H7 (cell line): ENCODE results near the gene ZNF512. TPM values are rescaled to one million over a fixed set of nuclear protein-coding genes. Genes with fewer than 3 reads are reported as not detected.
A peak's percentile ranks its signal among the peaks of the same experiment; 100 is the strongest.
"Not testable (repeated sequence)": the region's sequence is repeated elsewhere in the genome, so short reads cannot be mapped to it uniquely, and the experiment has no call there.

Experiments used
- DNase-seq: peaks from one replicate; pipeline ENCODE4 v3.0.0; 2012
- H3K27me3 ChIP-seq: 2 replicates; pipeline ENCODE4 v1.6.0; 2011; ENCODE audit warnings: mild to moderate bottlenecking, low read length; ENCODE audit not compliant: control insufficient read depth, insufficient read depth
- H3K36me3 ChIP-seq: replicated peaks from 2 replicates; pipeline ENCODE4 v1.5.1; 2011; ENCODE audit warnings: low read length; ENCODE audit not compliant: control insufficient read depth, insufficient read depth
- H3K4me3 ChIP-seq: 2 replicates; pipeline ENCODE4 v1.5.1; 2011; ENCODE audit warnings: low read depth, mild to moderate bottlenecking, control low read depth, low read length, moderate library complexity; ENCODE audit not compliant: insufficient read depth
- total RNA-seq: library from RNA; depleted of rRNA; stranded (reverse); fragments of >200 nt; shearing (Covaris generic); gene quantifications from 2 replicates; pipeline ENCODE4 v1.2.3, GENCODE V29; 2014; rRNA removed

The ZNF512 gene
- 33.4 and 37.6 TPM in 2 replicates for total RNA-seq

DNA sequence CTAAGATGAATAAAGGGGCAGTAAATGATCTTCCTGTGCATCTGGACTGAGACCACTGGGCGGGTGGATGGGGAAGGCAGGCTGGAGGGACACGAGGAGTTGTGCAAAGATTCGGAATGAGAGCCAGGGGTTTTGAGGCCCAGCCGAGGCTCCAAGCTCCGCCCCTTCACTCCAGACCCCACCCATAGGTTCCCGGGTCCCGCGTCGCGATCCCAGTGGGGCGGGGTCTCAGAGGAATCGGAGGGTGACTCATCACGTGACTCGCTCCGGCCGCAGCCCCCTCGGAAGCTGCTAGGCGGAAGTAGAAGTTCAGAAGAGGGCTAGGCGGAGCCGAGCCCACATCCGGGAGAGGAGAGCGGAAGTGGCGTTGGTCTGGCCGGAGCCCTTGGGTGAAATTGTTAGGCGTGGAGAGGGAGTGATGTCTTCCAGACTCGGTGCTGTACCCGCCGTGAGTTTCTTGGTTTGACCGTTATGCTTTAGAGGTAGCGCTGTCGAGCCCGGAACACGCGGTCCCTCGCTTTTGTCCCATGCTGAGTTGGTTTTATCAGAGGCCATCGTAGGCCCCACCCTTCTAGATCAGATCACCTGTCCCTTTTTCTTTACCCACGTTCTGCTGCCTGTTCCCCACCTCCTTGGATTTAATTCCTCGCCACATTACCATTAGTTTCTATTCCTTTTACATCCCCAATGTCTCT lies at the start of gene ZNF512:
ZNF512 (plus strand) TSS at position 348 of the 695 bp plus-strand sequence; CDS start at position 419, 71 bp downstream.
- Histone ChIP-seq H3K36me3 (no peaks in the 10 kb centered on the region), H3K27me3 (no peaks in the 10 kb centered on the region), H3K4me3 (peak within 1 kb of the TSS; percentile 59)
- DNase-seq = peak; percentile 93

DNA sequence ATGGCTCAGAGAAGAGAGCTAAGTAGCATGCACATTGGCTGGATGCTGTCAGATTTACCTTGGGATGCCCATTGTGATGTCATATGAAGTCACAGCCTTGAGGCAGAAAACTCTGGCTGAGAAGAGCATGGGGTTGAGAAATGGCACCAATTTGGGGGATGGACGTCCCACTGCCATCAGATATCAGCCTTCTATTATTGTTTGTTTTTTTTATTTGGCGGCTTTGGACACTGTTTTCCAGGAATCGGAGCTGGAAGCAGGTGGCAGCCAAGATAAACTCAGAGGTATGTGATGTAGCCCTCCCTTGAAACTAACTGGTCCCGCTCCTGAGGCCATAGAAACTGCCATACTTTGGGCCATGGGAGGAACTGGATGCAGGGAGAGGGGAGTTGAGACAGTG lies 45.6 kb upstream of the ZNF512 start:
- DNase-seq = no peak
- Histone ChIP-seq H3K4me3 (no peak overlapping the region), H3K27me3 (no peaks in the 10 kb centered on the region), H3K36me3 (no peaks in the 10 kb centered on the region)

- DNase-seq, H3K27me3 ChIP-seq, H3K36me3 ChIP-seq, H3K4me3 ChIP-seq: not testable (repeated sequence)
Measured at GRCh38 chr2:27538839-27539450, 43.9 kb upstream of the ZNF512 start.

- H3K27me3 ChIP-seq, DNase-seq, H3K36me3 ChIP-seq, H3K4me3 ChIP-seq: not testable (repeated sequence)
Measured at GRCh38 chr2:27539649-27540048, 43.2 kb upstream of the ZNF512 start.

DNA sequence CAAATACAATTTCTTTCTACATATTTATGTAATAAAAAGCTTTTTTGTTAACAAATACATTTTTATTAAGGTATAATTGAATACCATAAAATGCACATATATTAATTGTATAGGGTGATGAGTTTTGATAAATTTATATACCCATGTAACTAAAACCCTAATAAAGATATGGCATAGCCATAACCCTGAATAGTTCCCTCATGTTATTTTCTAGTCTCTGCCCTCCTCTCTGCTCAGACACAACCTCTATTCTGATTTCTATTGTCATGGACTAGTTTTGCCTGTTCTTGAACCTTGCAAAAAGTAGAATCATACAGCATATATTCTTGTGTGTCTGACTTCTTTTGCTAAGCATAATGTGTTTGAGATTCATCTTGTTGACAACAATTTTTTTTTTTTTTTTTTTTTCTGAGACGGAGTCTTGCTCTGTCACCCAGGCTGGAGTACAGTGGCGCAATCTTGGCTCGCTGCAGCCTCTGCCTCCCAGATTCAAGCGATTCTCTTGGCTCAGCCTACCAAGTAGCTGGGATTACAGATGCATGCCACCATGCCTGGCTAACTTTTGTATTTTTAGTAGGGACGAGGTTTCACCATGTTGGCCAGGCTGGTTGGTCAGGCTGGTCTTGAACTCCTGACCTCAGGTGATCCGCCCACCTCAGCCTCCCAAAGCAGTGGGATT lies 38.6 kb upstream of the ZNF512 start:
- no peak overlapping the region for H3K4me3 ChIP-seq
- no peak for DNase-seq
- H3K36me3 ChIP-seq = no peaks in the 10 kb centered on the region
- H3K27me3 ChIP-seq = no peaks in the 10 kb centered on the region

- H3K4me3 ChIP-seq = no peak overlapping the region
- H3K27me3 ChIP-seq = no peaks in the 10 kb centered on the region
- no peak for DNase-seq
- H3K36me3 ChIP-seq = no peaks in the 10 kb centered on the region
Measured at GRCh38 chr2:27545348-27546141, 37.3 kb upstream of the ZNF512 start.

DNA sequence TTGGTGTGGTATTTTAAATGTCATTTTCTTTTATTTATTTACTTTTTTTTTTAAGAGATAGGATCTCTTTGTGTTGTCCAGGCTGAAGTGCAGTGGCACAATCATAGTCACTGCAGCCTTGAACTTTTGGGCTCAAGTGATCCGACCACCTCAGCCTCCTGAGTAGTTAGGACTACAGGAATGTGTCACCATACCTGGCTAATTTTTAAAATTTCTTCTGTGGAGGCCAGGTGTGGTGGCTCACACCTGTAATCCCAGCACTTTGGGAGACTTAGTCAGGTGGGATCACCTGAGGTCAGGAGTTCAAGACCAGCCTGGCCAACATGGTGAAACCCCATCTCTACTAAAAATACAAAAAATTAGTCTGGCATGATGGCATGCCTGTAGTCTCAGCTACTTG lies 33.5 kb upstream of the ZNF512 start:
- H3K4me3 ChIP-seq = no peak overlapping the region
- H3K27me3 ChIP-seq = no peaks in the 10 kb centered on the region
- no peaks in the 10 kb centered on the region for H3K36me3 ChIP-seq
- no peak for DNase-seq

GRCh38 chr2:27551514-27551913 lies 31.3 kb upstream of the ZNF512 start:
- Histone ChIP-seq H3K36me3 (no peaks in the 10 kb centered on the region), H3K4me3 (no peak overlapping the region)
- DNase-seq = no peak

GRCh38 chr2:27552941-27553340 lies 29.9 kb upstream of the ZNF512 start:
- no peaks in the 10 kb centered on the region for H3K27me3 ChIP-seq
- DNase-seq = no peak
- no peaks in the 10 kb centered on the region for H3K36me3 ChIP-seq
- H3K4me3 ChIP-seq = no peak overlapping the region

More at GRCh38 chr2:27551514-27551913, 31.3 kb upstream of the ZNF512 start:
- H3K27me3 ChIP-seq = no peaks in the 10 kb centered on the region

DNA sequence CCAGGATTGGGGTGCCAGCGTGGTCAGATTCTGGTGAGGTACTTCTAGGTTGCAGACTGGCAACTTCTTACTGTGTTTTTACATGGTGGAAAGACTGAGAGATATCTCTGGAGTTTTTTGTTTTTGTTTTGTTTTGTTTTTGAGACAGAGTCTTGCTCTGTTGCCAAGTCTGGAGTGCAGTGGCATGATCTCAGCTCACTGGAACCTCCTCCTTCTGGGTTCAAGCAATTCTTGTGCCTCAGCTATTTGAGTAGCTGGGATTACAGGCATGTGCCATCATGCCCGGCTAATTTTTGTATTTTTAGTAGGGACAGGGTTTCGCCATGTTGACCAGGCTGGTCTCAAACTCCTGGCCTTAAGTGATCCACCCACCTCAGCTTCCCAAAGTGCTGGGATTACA lies 28.4 kb upstream of the ZNF512 start:
- DNase-seq, H3K27me3 ChIP-seq, H3K4me3 ChIP-seq, H3K36me3 ChIP-seq: not testable (repeated sequence)

DNA sequence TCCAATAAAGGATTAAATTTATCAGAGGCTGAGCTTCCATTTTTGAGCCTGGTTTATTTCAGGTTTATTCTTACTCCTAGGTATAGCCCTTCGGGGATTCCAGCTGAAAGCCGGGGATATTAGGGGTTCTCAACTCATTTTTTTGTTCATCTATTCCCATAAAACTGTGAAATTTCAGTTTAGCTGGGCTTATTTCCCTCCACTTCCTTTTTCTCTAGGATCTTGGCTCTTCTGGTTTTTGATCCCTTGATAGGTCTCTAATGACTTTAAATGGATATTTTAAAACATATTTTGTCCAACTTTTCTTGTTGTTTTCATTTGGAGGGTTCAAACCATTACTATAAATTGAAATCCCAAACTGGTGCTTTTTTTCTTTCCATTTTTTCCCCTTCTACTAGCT lies 23.6 kb upstream of the ZNF512 start:
- DNase-seq = no peak
- H3K4me3 ChIP-seq = no peak overlapping the region
- no peaks in the 10 kb centered on the region for H3K36me3 ChIP-seq
- no peaks in the 10 kb centered on the region for H3K27me3 ChIP-seq

GRCh38 chr2:27561060-27561459 lies 21.8 kb upstream of the ZNF512 start:
- DNase-seq = no peak
- Histone ChIP-seq H3K27me3 (no peaks in the 10 kb centered on the region; the same call in 1 of the 2 replicates), H3K36me3 (no peaks in the 10 kb centered on the region), H3K4me3 (no peak overlapping the region)

DNA sequence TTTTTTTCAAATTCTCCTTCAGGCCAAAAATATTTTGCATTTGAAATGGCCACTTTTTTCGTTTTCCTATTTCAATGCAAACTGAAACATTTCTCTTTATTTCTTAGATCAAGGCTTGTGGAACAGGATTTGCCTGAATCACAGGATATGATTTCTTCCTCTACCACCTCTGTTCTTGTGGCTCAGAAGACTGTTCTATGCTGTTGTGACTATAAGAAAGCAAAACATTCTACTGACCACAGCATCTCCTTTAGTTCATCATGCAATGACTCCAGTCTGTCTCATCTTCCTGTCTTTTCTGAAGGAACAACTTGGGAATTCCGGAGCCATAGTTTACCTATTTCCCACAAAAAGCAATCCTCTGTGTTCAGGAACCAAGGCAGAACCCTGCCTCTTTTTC lies 16.2 kb upstream of the ZNF512 start:
- DNase-seq = no peak
- Histone ChIP-seq H3K27me3 (no peaks in the 10 kb centered on the region; the same call in 1 of the 2 replicates), H3K4me3 (no peak overlapping the region)

DNA sequence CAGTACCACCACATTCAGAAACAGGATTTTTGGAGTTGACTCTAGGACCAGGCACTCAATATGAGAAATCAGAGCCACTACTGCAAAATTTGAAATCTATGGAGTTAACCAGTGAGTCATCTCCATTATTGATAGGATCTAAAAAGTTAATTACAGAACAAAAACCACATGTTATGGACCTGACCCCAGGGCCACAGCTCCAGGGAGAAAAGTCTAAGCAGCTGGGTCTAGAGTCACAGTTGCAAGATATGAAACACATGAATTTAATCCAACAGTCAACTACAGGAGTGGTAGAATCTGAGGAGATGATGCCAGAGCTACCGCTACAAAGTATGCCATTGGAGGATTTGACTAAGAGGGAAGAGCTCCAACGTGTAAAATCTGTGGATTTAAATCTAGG lies 13.4 kb upstream of the ZNF512 start:
- Histone ChIP-seq H3K4me3 (no peak overlapping the region), H3K27me3 (no peaks in the 10 kb centered on the region; the same call in 1 of the 2 replicates)
- no peak for DNase-seq

More for the DNA sequence above, 16.2 kb upstream of the ZNF512 start:
- no peaks in the 10 kb centered on the region for H3K36me3 ChIP-seq

More for the DNA sequence above, 13.4 kb upstream of the ZNF512 start:
- H3K36me3 ChIP-seq = no peaks in the 10 kb centered on the region
